HEK293 (cell line): Measurements from ENCODE around the gene DSCAML1.

ENCODE experiments used
- TRIM28 ChIP-seq: IDR thresholded peaks from 2 replicates; pipeline ENCODE4 v1.6.1; 2011; ENCODE audit warnings: low read length, control low read depth, borderline replicate concordance
- YY1 ChIP-seq: fragments of 450-650 bp; formaldehyde crosslinking; IDR thresholded peaks from 2 replicates; pipeline ENCODE4 v1.5.1; 2018; ENCODE audit warnings: missing biosample characterization, missing genetic modification characterization
- ZNF10 ChIP-seq: fragments of 450-650 bp; formaldehyde crosslinking; IDR thresholded peaks from 2 replicates; pipeline ENCODE4 v1.5.1; 2017; ENCODE audit warnings: missing biosample characterization, missing genetic modification characterization
- ZNF266 ChIP-seq: fragments of 450-650 bp; formaldehyde crosslinking; IDR thresholded peaks from 2 replicates; pipeline ENCODE4 v1.5.1; 2016; ENCODE audit warnings: missing biosample characterization, missing genetic modification characterization, low read depth
- ZNF302 ChIP-seq: fragments of 450-650 bp; formaldehyde crosslinking; IDR thresholded peaks from 2 replicates; pipeline ENCODE4 v1.5.1; 2016; ENCODE audit warnings: missing biosample characterization, missing genetic modification characterization, low read depth
- ZNF416 ChIP-seq: fragments of 450-650 bp; formaldehyde crosslinking; IDR thresholded peaks from 2 replicates; pipeline ENCODE4 v1.5.1; 2016; ENCODE audit warnings: missing biosample characterization, missing genetic modification characterization
- ZNF423 ChIP-seq: fragments of 450-650 bp; formaldehyde crosslinking; IDR thresholded peaks from 2 replicates; pipeline ENCODE4 v1.5.1; 2016; ENCODE audit warnings: missing biosample characterization, missing genetic modification characterization
- ZNF549 ChIP-seq: fragments of 450-650 bp; IDR thresholded peaks from 2 replicates; pipeline ENCODE4 v1.5.1; 2018; ENCODE audit warnings: missing biosample characterization, missing genetic modification characterization, mild to moderate bottlenecking, inconsistent platforms, moderate library complexity
- TF ChIP-seq, protein P1 (sequence below): fragments of 450-650 bp; formaldehyde crosslinking; IDR thresholded peaks from 2 replicates; pipeline ENCODE4 v1.5.1; 2016; ENCODE audit warnings: missing biosample characterization, missing genetic modification characterization
- TF ChIP-seq, protein P2 (sequence below): fragments of 450-650 bp; formaldehyde crosslinking; IDR thresholded peaks from 2 replicates; pipeline ENCODE4 v1.5.1; 2017; ENCODE audit warnings: missing biosample characterization, missing genetic modification characterization

DNA sequence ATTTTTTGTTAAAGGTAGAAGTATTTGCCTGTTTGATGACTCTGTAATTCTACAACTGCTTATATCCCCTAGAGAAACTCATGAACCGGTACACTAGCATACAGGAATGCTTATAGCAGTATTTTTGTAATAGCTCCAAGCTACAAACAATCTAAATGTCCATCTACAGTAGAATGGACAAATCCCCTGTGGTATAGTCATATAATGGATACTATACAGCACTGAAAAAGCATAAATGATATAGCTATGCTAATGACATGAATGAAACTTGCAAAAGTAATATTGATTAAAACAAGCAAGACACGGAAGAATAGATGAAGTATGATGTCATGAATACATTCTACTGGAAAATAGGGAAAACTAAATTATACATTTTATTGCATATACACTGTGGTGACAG lies 326.4 kb downstream of the DSCAML1 start:
- TF ChIP-seq, protein P1, sequence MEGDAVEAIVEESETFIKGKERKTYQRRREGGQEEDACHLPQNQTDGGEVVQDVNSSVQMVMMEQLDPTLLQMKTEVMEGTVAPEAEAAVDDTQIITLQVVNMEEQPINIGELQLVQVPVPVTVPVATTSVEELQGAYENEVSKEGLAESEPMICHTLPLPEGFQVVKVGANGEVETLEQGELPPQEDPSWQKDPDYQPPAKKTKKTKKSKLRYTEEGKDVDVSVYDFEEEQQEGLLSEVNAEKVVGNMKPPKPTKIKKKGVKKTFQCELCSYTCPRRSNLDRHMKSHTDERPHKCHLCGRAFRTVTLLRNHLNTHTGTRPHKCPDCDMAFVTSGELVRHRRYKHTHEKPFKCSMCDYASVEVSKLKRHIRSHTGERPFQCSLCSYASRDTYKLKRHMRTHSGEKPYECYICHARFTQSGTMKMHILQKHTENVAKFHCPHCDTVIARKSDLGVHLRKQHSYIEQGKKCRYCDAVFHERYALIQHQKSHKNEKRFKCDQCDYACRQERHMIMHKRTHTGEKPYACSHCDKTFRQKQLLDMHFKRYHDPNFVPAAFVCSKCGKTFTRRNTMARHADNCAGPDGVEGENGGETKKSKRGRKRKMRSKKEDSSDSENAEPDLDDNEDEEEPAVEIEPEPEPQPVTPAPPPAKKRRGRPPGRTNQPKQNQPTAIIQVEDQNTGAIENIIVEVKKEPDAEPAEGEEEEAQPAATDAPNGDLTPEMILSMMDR (tag by site-specific recombination), result no peak
- TF ChIP-seq ZNF416 (no peak), TRIM28 (no peak), YY1 (tag by site-specific recombination) (no peak), ZNF10 (tag by site-specific recombination) (no peak), ZNF266 (no peak), ZNF423 (no peak), ZNF302 (no peak), ZNF549 (tag by site-specific recombination) (no peak)
- TF ChIP-seq, protein P2, sequence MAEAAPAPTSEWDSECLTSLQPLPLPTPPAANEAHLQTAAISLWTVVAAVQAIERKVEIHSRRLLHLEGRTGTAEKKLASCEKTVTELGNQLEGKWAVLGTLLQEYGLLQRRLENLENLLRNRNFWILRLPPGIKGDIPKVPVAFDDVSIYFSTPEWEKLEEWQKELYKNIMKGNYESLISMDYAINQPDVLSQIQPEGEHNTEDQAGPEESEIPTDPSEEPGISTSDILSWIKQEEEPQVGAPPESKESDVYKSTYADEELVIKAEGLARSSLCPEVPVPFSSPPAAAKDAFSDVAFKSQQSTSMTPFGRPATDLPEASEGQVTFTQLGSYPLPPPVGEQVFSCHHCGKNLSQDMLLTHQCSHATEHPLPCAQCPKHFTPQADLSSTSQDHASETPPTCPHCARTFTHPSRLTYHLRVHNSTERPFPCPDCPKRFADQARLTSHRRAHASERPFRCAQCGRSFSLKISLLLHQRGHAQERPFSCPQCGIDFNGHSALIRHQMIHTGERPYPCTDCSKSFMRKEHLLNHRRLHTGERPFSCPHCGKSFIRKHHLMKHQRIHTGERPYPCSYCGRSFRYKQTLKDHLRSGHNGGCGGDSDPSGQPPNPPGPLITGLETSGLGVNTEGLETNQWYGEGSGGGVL, result no peak
